AG04450 (cell line): ENCODE data around the gene NOL9. TPM values are rescaled to one million over a fixed set of nuclear protein-coding genes. Genes with fewer than 3 reads are reported as not detected.
A peak's percentile ranks its signal among the peaks of the same experiment; 100 is the strongest.

Experiments used
- CTCF ChIA-PET: fragments of 300-600, 350-600 bp; formaldehyde crosslinking; extraction: SDS; loops from one replicate; lab custom pipeline; 2022; ENCODE audit warnings: antibody characterized with exemption, inconsistent platforms; lab: Charles Lee
- POLR2A ChIA-PET: fragments of 350-600 bp; formaldehyde crosslinking; extraction: SDS; loops from one replicate; lab custom pipeline; 2021; ENCODE audit warnings: antibody characterized with exemption, inconsistent platforms; lab: Yijun Ruan, JAX
- DNase-seq: peaks from one replicate; pipeline ENCODE4 v3.0.0-alpha.2; 2011; ENCODE audit warnings: low read depth, low spot score
- H3K27ac ChIP-seq: one replicate; pipeline ENCODE4 v1.5.1; 2012; ENCODE audit warnings: low read depth, low read length, control low read depth
- H3K27me3 ChIP-seq: one replicate; pipeline ENCODE4 v1.6.0; 2012; ENCODE audit warnings: low read length; ENCODE audit not compliant: control insufficient read depth, insufficient read depth
- H3K4me3 ChIP-seq: 2 replicates; pipeline ENCODE4 v1.5.1; 2011; ENCODE audit warnings: mild to moderate bottlenecking, low read depth, low read length, control low read depth
- H3K9me3 ChIP-seq: 2 replicates; pipeline ENCODE4 v1.5.1; 2012; ENCODE audit warnings: low read length; ENCODE audit not compliant: control insufficient read depth, insufficient read depth
- CTCF ChIP-seq: IDR thresholded peaks from 2 replicates; pipeline ENCODE4 v1.5.1; 2011; ENCODE audit warnings: low read depth, low read length, control low read depth, inconsistent platforms
- polyA plus RNA-seq: library from polyadenylated mRNA; depleted of rRNA; stranded (reverse); fragments of >200 nt; gene quantifications from 2 replicates; pipeline ENCODE4 v1.2.3, GENCODE V29; 2011

NOL9 gene
- polyA plus RNA-seq, 1 experiment, result 23.6 TPM

- Histone ChIP-seq H3K27me3 (peaks cover 3% of the 10 kb centered on the region), H3K27ac (no peak overlapping the region), H3K4me3 (no peak overlapping the region), H3K9me3 (peaks cover 11% of the 10 kb centered on the region)
- CTCF ChIA-PET, result interaction anchor here (1.3 to 1.6 kb wide), 2 partner anchors 34 to 89 kb away, joined by 3 to 10 read pairs; no protein-coding TSS in a partner anchor
- DNase-seq, result no peak
- no peak for TF ChIP-seq CTCF
- POLR2A ChIA-PET, result interaction anchor here (0.6 to 1.6 kb wide), 2 partner anchors 15 to 22 kb away, joined by 5 to 9 read pairs; partner anchors contain the start of gene ZBTB48
Measured at GRCh38 chr1:6557597-6557996, 3.3 kb upstream of the NOL9 start.

- Histone ChIP-seq H3K4me3 (peak within 1 kb of the TSS; percentile 91), H3K27me3 (no peaks in the 10 kb centered on the region), H3K9me3 (peaks cover 3% of the 10 kb centered on the region; the same call in 1 of the 2 replicates), H3K27ac (no peak within 1 kb of the TSS)
- ChIA-PET CTCF (interaction anchor here (0.6 to 3.6 kb wide), 32 partner anchors 8 to 175 kb away, joined by 3 to 34 read pairs (median 4); partner anchors contain the start of gene ZBTB48), POLR2A (interaction anchor here (0.7 to 1.0 kb wide), 2 partner anchors 16 to 25 kb away, joined by 3 read pairs; partner anchors contain the start of gene ZBTB48)
- DNase-seq, result no peak
- TF ChIP-seq CTCF, result no peak
Measured at GRCh38 chr1:6554907-6555778, 830 bp upstream of the NOL9 start, which contains the start of gene TAS1R1. Gene TAS1R1, plus strand, starts transcription at chr1:6555307. Its CDS starts 67 bp downstream, at chr1:6555374.

- peak; percentile 21; the same call in 1 of the 2 replicates for TF ChIP-seq CTCF
- ChIA-PET CTCF (no interaction called here), POLR2A (no interaction called here)
- no peak overlapping the region for H3K4me3 ChIP-seq
- H3K9me3 ChIP-seq, result no peaks in the 10 kb centered on the region
- no peak for DNase-seq
- H3K27ac ChIP-seq, result no peak overlapping the region
- no peaks in the 10 kb centered on the region for H3K27me3 ChIP-seq
Measured at GRCh38 chr1:6547301-6547700, 7.0 kb downstream of the NOL9 start.

GRCh38 chr1:6546326-6546725, 8.0 kb downstream of the NOL9 start:
- no peak for TF ChIP-seq CTCF
- no peak for DNase-seq
- POLR2A ChIA-PET, result no interaction called here
- Histone ChIP-seq H3K9me3 (no peaks in the 10 kb centered on the region), H3K27ac (no peak overlapping the region), H3K4me3 (no peak overlapping the region), H3K27me3 (no peaks in the 10 kb centered on the region)
- CTCF ChIA-PET, result interaction anchor here (0.6 to 1.5 kb wide), 2 partner anchors 8 to 1207 kb away, joined by 3 to 4 read pairs; partner anchors contain the start of genes NOL9 and TAS1R1
